GM23338 (cell line): Measurements from ENCODE around the gene FRRS1L.

ENCODE experiments used
- CTCF ChIP-seq, 2 experiments: fragments of 200-600 bp in 1 of 2; sonication (generic) in 1 of 2; conservative IDR thresholded peaks; 2 replicates each; pipeline versions ENCODE4 v1.5.1 to v1.6.1; 2016 to 2017; ENCODE audit warnings: antibody characterized with exemption in 2 of 2, low read depth in 2 of 2, mild to moderate bottlenecking in 2 of 2, moderate library complexity in 1 of 2
- ETS1 ChIP-seq: IDR thresholded peaks from 2 replicates; pipeline ENCODE4 v1.6.1; 2016; ENCODE audit warnings: antibody characterized with exemption
- EZH2 ChIP-seq: fragments of 200-600 bp; sonication (generic); IDR thresholded peaks from one replicate; pipeline ENCODE4 v1.8.0; 2017; ENCODE audit warnings: antibody characterized with exemption, mild to moderate bottlenecking, low read depth; ENCODE audit not compliant: unreplicated experiment
- JUNB ChIP-seq: IDR thresholded peaks from one replicate; pipeline ENCODE4 v1.6.1; 2016; ENCODE audit warnings: antibody characterized with exemption; ENCODE audit not compliant: unreplicated experiment
- POLR2AphosphoS5 ChIP-seq: IDR thresholded peaks from 2 replicates; pipeline ENCODE4 v1.6.1; 2016; ENCODE audit warnings: antibody characterized with exemption, low read depth

DNA sequence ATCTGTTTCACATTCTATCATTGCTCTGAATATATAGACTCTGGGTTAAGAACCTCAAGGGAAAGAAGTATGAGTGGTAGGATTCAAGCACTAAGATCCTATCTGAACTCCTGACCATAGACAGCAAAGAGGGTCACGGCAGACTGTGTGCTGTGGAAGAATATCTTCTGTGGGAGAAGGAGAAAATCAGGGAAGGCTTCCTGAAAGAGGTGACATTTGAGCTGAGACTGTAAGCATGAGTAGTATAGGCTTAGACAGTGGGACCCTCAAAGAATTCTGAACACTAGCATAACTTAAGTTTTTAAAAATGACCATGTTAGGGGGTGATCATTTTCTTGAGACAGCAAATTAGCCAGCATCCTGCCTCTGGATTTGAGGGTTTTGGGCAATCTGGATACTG is 3.9 kb downstream of the FRRS1L start:
- TF ChIP-seq CTCF (conservative IDR thresholded peaks at IDR 0.05; ENCODE audit: low read depth in 2 of 2): no peak
- TF ChIP-seq POLR2AphosphoS5: no peak
- no peak for TF ChIP-seq JUNB
- TF ChIP-seq EZH2: no peak
- no peak for TF ChIP-seq ETS1
